Testis (tissue), 2 donors: ENCODE results near the gene SETDB2.

Experiments used
- POLR2A ChIP-seq: fragments of 450-650 bp; IDR thresholded peaks from one replicate; pipeline ENCODE4 v1.6.1; 2017; ENCODE audit warnings: antibody characterized with exemption, mild to moderate bottlenecking, moderate library complexity
- TF ChIP-seq, protein P1 (sequence below), 3 experiments: fragments of 450-650 bp in 2 of 3; fragments of 200-600 bp in 1 of 3; sonication (generic) in 1 of 3; IDR thresholded peaks; one replicate each; pipeline ENCODE4 v1.5.1; 2016 to 2019; ENCODE audit warnings: antibody characterized with exemption in 3 of 3, mild to moderate bottlenecking in 2 of 3, moderate library complexity in 1 of 3

DNA sequence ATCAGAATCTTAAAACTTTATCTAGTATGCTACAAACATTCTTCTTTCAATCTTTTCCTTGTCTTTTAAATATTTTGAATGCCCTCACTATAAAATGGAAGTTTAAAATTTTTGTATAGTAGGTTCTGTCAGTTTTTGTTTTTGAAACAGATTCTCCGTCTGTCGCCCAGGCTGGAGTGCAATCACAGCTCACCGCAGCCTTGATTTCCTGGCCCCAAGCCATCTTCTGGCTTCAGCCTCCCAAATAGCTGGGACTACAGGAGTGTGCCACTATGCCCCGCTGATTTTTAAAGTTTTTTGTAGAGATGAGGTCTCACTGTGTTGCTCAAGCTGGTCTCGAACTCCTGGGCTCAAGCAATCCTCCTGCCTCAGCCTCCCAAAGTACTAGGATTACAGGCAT lies 72.4 kb downstream of the SETDB2 start:
- TF ChIP-seq, protein P1, sequence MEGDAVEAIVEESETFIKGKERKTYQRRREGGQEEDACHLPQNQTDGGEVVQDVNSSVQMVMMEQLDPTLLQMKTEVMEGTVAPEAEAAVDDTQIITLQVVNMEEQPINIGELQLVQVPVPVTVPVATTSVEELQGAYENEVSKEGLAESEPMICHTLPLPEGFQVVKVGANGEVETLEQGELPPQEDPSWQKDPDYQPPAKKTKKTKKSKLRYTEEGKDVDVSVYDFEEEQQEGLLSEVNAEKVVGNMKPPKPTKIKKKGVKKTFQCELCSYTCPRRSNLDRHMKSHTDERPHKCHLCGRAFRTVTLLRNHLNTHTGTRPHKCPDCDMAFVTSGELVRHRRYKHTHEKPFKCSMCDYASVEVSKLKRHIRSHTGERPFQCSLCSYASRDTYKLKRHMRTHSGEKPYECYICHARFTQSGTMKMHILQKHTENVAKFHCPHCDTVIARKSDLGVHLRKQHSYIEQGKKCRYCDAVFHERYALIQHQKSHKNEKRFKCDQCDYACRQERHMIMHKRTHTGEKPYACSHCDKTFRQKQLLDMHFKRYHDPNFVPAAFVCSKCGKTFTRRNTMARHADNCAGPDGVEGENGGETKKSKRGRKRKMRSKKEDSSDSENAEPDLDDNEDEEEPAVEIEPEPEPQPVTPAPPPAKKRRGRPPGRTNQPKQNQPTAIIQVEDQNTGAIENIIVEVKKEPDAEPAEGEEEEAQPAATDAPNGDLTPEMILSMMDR (IDR thresholded peaks at IDR 0.05) = no peak
- no peak for TF ChIP-seq POLR2A
